Endodermal cell (in vitro differentiated cells): ENCODE data around the gene ANGPT4. TPM values are rescaled to one million over a fixed set of nuclear protein-coding genes. Genes with fewer than 3 reads are reported as not detected.

Experiments
- DNase-seq: peaks from one replicate; pipeline ENCODE4 v3.0.0-alpha.2; 2017
- H3K27ac ChIP-seq: 2 replicates; pipeline ENCODE4 v1.5.1; 2013; ENCODE audit warnings: mild to moderate bottlenecking, low read depth, low read length, moderate library complexity
- H3K27me3 ChIP-seq: 2 replicates; pipeline ENCODE4 v1.6.1; 2013; ENCODE audit warnings: mild to moderate bottlenecking, low read length, moderate library complexity; ENCODE audit not compliant: insufficient read depth, control insufficient read depth, poor library complexity, severe bottlenecking
- H3K36me3 ChIP-seq: 2 replicates; pipeline ENCODE4 v1.7.0; 2013; ENCODE audit warnings: mild to moderate bottlenecking, low read length, moderate library complexity; ENCODE audit not compliant: control insufficient read depth, insufficient read depth
- H3K4me1 ChIP-seq: one replicate; pipeline ENCODE4 v1.7.0; 2013; ENCODE audit warnings: low read length; ENCODE audit not compliant: control insufficient read depth, insufficient read depth
- H3K4me3 ChIP-seq: 2 replicates; pipeline ENCODE4 v1.5.1; 2013; ENCODE audit warnings: mild to moderate bottlenecking, low read length, moderate library complexity
- H3K9ac ChIP-seq: 2 replicates; pipeline ENCODE4 v1.6.1; 2013; ENCODE audit warnings: mild to moderate bottlenecking, low read length, moderate library complexity; ENCODE audit not compliant: poor library complexity, severe bottlenecking; ENCODE audit errors: extremely low read depth
- H3K9me3 ChIP-seq: 2 replicates; pipeline ENCODE4 v1.6.1; 2013; ENCODE audit warnings: mild to moderate bottlenecking, low read length, moderate library complexity; ENCODE audit not compliant: control insufficient read depth
- H3K27ac Mint-ChIP-seq: 2 replicates; pipeline ENCODE4 v1.8.0; 2020; ENCODE audit warnings: mixed read lengths
- H3K27me3 Mint-ChIP-seq: 2 replicates; pipeline ENCODE4 v1.8.0; 2021; ENCODE audit warnings: mild to moderate bottlenecking, mixed read lengths; ENCODE audit not compliant: insufficient read depth
- H3K36me3 Mint-ChIP-seq: 2 replicates; pipeline ENCODE4 v1.8.0; 2020; ENCODE audit warnings: low read depth, mixed read lengths
- H3K4me1 Mint-ChIP-seq: 2 replicates; pipeline ENCODE4 v1.8.0; 2020; ENCODE audit warnings: mixed read lengths
- H3K4me3 Mint-ChIP-seq: 2 replicates; pipeline ENCODE4 v1.8.0; 2020; ENCODE audit warnings: mild to moderate bottlenecking, moderate library complexity, mixed read lengths
- H3K9me3 Mint-ChIP-seq: 2 replicates; pipeline ENCODE4 v1.8.0; 2020; ENCODE audit warnings: mild to moderate bottlenecking, mixed read lengths
- WGBS, 2 experiments: methylation state at CpG; one replicate each; pipeline versions ENCODE4 v1.1.5 to v1.1.7; 2013; ENCODE audit warnings: missing lambda C conversion rate in 2 of 2, mixed read lengths in 1 of 2; ENCODE audit not compliant: insufficient coverage in 1 of 2, insufficient read length in 1 of 2; 5-methylcytosine and 5-hydroxymethylcytosine counted together
- total RNA-seq, 2 donors: library from RNA; stranded (reverse); fragmentation: NEBNext Ultra II Directional in 1 of 2; extraction: Animal tissue kit (Norgen Biotek cat#: 25700) in 1 of 2; gene quantifications; 2 replicates in 1 of 2; 3 replicates in 1 of 2; pipeline ENCODE4 v1.2.1, GENCODE V29; 2021
- TF ChIP-seq, protein P1 (sequence below): fragments of 200-600 bp; sonication (generic); conservative IDR thresholded peaks from 2 replicates; pipeline ENCODE4 v1.5.0; 2021; ENCODE audit warnings: antibody characterized with exemption, mild to moderate bottlenecking

Gene ANGPT4
- total RNA-seq, 2 donors from 2014 or later: 0.31 to 0.51 TPM

DNA sequence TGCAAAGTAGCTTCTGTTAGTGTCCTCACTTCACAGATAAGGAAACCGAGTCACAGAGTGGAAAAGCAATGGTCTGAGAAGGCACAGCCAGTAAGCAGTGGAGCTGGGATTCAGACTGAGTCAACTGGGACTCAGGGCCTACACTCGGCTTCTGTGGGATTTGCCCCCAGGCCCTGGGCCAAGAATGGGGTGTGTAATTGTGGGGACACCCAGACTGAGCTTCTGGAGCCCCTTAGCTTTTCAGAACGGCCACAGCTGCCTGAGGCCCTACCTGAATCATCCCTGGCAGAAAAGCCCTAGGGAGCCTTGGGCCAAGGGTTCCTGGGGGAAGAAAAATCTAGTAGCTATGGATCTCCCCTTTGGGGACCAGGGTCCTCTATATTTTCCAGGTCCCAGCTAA is 6.5 kb downstream of the ANGPT4 start:
- H3K4me3 ChIP-seq: no peak overlapping the region
- no peak overlapping the region for H3K27ac ChIP-seq
- Mint-ChIP-seq H3K4me1 (peaks cover 2% of the 10 kb centered on the region), H3K27me3 (peaks cover 6% of the 10 kb centered on the region), H3K4me3 (no peak overlapping the region), H3K27ac (no peak overlapping the region), H3K9me3 (no peaks in the 10 kb centered on the region), H3K36me3 (no peaks in the 10 kb centered on the region)
- no peak overlapping the region for H3K9ac ChIP-seq
- no peak for DNase-seq
- H3K36me3 ChIP-seq: no peaks in the 10 kb centered on the region
- 93 to 94% methylated on average over 2 to 3 of the region's 3 CpGs for WGBS, 2 experiments
- TF ChIP-seq, protein P1, sequence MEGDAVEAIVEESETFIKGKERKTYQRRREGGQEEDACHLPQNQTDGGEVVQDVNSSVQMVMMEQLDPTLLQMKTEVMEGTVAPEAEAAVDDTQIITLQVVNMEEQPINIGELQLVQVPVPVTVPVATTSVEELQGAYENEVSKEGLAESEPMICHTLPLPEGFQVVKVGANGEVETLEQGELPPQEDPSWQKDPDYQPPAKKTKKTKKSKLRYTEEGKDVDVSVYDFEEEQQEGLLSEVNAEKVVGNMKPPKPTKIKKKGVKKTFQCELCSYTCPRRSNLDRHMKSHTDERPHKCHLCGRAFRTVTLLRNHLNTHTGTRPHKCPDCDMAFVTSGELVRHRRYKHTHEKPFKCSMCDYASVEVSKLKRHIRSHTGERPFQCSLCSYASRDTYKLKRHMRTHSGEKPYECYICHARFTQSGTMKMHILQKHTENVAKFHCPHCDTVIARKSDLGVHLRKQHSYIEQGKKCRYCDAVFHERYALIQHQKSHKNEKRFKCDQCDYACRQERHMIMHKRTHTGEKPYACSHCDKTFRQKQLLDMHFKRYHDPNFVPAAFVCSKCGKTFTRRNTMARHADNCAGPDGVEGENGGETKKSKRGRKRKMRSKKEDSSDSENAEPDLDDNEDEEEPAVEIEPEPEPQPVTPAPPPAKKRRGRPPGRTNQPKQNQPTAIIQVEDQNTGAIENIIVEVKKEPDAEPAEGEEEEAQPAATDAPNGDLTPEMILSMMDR: no peak
- H3K9me3 ChIP-seq: no peaks in the 10 kb centered on the region
- H3K27me3 ChIP-seq: no peaks in the 10 kb centered on the region
- no peaks in the 10 kb centered on the region for H3K4me1 ChIP-seq

DNA sequence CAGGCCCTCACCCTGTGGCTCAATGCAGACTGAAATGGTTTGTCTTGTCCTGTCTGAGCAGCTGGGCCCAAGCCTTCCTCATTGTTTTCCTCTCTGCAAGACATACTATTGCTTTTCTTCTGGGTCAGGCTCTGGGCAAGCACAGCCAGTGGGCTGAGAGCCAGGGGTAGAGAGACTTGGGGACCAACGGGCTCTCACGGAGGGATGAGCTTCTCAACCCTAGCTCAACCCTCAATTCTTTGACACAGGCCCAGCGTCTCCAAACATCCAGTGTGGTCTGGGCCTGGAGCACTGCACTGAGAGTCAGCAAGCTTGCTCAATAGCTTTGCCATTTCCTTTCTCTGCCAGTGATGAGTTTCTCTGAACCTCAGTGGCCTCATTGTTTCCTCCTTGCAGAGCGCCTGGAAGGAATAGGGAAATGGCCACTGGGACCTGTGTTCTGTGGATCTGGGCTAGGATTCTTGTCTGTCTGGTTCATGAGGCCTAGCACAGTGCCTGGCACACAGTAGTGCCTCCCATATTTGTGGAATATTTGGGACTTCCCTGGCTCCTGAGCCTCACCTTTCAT is 9.3 kb downstream of the ANGPT4 start:
- Histone ChIP-seq H3K4me1 (no peaks in the 10 kb centered on the region), H3K27me3 (no peaks in the 10 kb centered on the region)

GRCh38 chr20:906001-906520 is 10.1 kb downstream of the ANGPT4 start:
- Histone ChIP-seq H3K27me3 (no peaks in the 10 kb centered on the region), H3K4me3 (no peak overlapping the region), H3K9me3 (no peaks in the 10 kb centered on the region), H3K4me1 (no peaks in the 10 kb centered on the region), H3K36me3 (no peaks in the 10 kb centered on the region), H3K27ac (no peak overlapping the region), H3K9ac (no peak overlapping the region)
- H3K9me3 Mint-ChIP-seq: peaks cover 7% of the 10 kb centered on the region
- TF ChIP-seq, protein P1: no peak
- 92 to 97% methylated on average over 4 to 6 of the region's 6 CpGs for WGBS, 2 experiments
- H3K27ac Mint-ChIP-seq: no peak overlapping the region
- H3K36me3 Mint-ChIP-seq: no peaks in the 10 kb centered on the region
- peaks cover 4% of the 10 kb centered on the region for H3K27me3 Mint-ChIP-seq
- H3K4me3 Mint-ChIP-seq: no peak overlapping the region
- H3K4me1 Mint-ChIP-seq: peaks cover 1% of the 10 kb centered on the region
- no peak for DNase-seq

More for the DNA sequence above, 9.3 kb downstream of the ANGPT4 start:
- Mint-ChIP-seq H3K36me3 (no peaks in the 10 kb centered on the region), H3K4me3 (no peak overlapping the region), H3K4me1 (peaks cover 3% of the 10 kb centered on the region), H3K27ac (no peak overlapping the region), H3K9me3 (no peaks in the 10 kb centered on the region), H3K27me3 (peaks cover 4% of the 10 kb centered on the region)
- Histone ChIP-seq H3K4me3 (no peak overlapping the region), H3K9ac (no peak overlapping the region), H3K36me3 (no peaks in the 10 kb centered on the region), H3K27ac (no peak overlapping the region), H3K9me3 (no peaks in the 10 kb centered on the region)
- 88 to 90% methylated on average over 3 to 4 of the region's 4 CpGs for WGBS, 2 experiments
- TF ChIP-seq, protein P1: no peak
- no peak for DNase-seq
